SK-N-SH (cell line): Measurements from ENCODE around the gene UTP11.

Source experiments
- EP300 ChIP-seq, 2 experiments: IDR thresholded peaks; 2 replicates each; pipeline versions ENCODE4 v1.4.0 to v1.6.1; 2012; ENCODE audit warnings: borderline replicate concordance in 1 of 2, low read depth in 1 of 2, low read length in 1 of 2
- EZH2phosphoT487 ChIP-seq: fragments of 200-600 bp; sonication (generic); IDR thresholded peaks from 2 replicates; pipeline ENCODE4 v1.6.1; 2017; ENCODE audit warnings: low read depth, mixed run types, mild to moderate bottlenecking, antibody characterized with exemption, moderate library complexity, borderline replicate concordance
- FOXJ3 ChIP-seq: sonication (generic); formaldehyde crosslinking; IDR thresholded peaks from 2 replicates; pipeline ENCODE4 v1.5.1; 2020; ENCODE audit warnings: mild to moderate bottlenecking, missing genetic modification reagents
- FOXM1 ChIP-seq: IDR thresholded peaks from 2 replicates; pipeline ENCODE4 v1.4.0; 2012; ENCODE audit warnings: low read depth, mild to moderate bottlenecking
- GABPA ChIP-seq: IDR thresholded peaks from 2 replicates; pipeline ENCODE4 v1.4.0; 2012; ENCODE audit warnings: low read depth, mild to moderate bottlenecking
- MEF2A ChIP-seq: IDR thresholded peaks from 2 replicates; pipeline ENCODE4 v1.4.0; 2012; ENCODE audit warnings: low read depth, borderline replicate concordance
- POLR2AphosphoS5 ChIP-seq: IDR thresholded peaks from 2 replicates; pipeline ENCODE4 v1.6.1; 2012; ENCODE audit warnings: low read depth, low read length
- RAD21 ChIP-seq: IDR thresholded peaks from 2 replicates; pipeline ENCODE4 v1.6.1; 2012; ENCODE audit warnings: mild to moderate bottlenecking, low read length
- RFX5 ChIP-seq: IDR thresholded peaks from 2 replicates; pipeline ENCODE4 v1.6.1; 2012; ENCODE audit warnings: mild to moderate bottlenecking, improper control_type of control experiment, low read length
- TCF12 ChIP-seq: IDR thresholded peaks from 2 replicates; pipeline ENCODE4 v1.4.0; 2012
- TF ChIP-seq, protein P1 (sequence below): fragments of 200-600 bp; sonication (generic); IDR thresholded peaks from 2 replicates; pipeline ENCODE4 v1.6.1; 2017; ENCODE audit warnings: antibody characterized with exemption, mild to moderate bottlenecking, moderate library complexity
- TF ChIP-seq, protein P2 (sequence below): IDR thresholded peaks from 2 replicates; pipeline ENCODE4 v1.6.1; 2012; ENCODE audit warnings: mild to moderate bottlenecking, low read depth, low read length, moderate library complexity
- TF ChIP-seq, protein P3 (sequence below): IDR thresholded peaks from 2 replicates; pipeline ENCODE4 v1.4.0; 2012; ENCODE audit warnings: low read depth, borderline replicate concordance

DNA sequence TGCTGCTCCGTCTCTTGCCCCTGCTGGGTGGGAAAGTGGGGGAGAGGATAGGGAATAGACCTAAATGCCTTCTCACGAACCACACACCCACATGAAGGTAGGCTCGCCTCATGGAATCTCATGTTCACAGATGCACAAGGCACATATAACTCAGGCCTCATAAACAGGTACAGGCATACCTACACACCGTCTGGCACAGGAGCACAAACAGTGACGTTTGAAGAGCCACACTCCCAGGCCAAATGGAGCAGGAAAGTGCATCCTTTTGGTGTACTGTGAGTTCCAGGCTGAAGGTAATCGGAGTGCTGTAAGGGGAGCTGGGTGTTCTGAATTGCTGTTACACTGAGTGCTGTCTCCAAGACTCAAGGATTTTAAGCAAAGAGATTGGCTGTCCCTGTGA, 13.1 kb downstream of the UTP11 start:
- TF ChIP-seq, protein P1, sequence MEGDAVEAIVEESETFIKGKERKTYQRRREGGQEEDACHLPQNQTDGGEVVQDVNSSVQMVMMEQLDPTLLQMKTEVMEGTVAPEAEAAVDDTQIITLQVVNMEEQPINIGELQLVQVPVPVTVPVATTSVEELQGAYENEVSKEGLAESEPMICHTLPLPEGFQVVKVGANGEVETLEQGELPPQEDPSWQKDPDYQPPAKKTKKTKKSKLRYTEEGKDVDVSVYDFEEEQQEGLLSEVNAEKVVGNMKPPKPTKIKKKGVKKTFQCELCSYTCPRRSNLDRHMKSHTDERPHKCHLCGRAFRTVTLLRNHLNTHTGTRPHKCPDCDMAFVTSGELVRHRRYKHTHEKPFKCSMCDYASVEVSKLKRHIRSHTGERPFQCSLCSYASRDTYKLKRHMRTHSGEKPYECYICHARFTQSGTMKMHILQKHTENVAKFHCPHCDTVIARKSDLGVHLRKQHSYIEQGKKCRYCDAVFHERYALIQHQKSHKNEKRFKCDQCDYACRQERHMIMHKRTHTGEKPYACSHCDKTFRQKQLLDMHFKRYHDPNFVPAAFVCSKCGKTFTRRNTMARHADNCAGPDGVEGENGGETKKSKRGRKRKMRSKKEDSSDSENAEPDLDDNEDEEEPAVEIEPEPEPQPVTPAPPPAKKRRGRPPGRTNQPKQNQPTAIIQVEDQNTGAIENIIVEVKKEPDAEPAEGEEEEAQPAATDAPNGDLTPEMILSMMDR = no peak
- TF ChIP-seq FOXJ3 (CRISPR knock-in tag) = no peak
- TF ChIP-seq TCF12 = no peak
- TF ChIP-seq, protein P2, sequence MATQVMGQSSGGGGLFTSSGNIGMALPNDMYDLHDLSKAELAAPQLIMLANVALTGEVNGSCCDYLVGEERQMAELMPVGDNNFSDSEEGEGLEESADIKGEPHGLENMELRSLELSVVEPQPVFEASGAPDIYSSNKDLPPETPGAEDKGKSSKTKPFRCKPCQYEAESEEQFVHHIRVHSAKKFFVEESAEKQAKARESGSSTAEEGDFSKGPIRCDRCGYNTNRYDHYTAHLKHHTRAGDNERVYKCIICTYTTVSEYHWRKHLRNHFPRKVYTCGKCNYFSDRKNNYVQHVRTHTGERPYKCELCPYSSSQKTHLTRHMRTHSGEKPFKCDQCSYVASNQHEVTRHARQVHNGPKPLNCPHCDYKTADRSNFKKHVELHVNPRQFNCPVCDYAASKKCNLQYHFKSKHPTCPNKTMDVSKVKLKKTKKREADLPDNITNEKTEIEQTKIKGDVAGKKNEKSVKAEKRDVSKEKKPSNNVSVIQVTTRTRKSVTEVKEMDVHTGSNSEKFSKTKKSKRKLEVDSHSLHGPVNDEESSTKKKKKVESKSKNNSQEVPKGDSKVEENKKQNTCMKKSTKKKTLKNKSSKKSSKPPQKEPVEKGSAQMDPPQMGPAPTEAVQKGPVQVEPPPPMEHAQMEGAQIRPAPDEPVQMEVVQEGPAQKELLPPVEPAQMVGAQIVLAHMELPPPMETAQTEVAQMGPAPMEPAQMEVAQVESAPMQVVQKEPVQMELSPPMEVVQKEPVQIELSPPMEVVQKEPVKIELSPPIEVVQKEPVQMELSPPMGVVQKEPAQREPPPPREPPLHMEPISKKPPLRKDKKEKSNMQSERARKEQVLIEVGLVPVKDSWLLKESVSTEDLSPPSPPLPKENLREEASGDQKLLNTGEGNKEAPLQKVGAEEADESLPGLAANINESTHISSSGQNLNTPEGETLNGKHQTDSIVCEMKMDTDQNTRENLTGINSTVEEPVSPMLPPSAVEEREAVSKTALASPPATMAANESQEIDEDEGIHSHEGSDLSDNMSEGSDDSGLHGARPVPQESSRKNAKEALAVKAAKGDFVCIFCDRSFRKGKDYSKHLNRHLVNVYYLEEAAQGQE = no peak
- TF ChIP-seq MEF2A = no peak
- no peak for TF ChIP-seq GABPA
- TF ChIP-seq EP300 (IDR thresholded peaks at IDR 0.05; ENCODE audit: borderline replicate concordance in 1 of 2, low read depth in 1 of 2, low read length in 1 of 2) = no peak
- TF ChIP-seq RAD21 = no peak
- TF ChIP-seq, protein P3, sequence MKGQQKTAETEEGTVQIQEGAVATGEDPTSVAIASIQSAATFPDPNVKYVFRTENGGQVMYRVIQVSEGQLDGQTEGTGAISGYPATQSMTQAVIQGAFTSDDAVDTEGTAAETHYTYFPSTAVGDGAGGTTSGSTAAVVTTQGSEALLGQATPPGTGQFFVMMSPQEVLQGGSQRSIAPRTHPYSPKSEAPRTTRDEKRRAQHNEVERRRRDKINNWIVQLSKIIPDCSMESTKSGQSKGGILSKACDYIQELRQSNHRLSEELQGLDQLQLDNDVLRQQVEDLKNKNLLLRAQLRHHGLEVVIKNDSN = no peak
- no peak for TF ChIP-seq POLR2AphosphoS5
- TF ChIP-seq FOXM1 = no peak
- TF ChIP-seq EZH2phosphoT487 = no peak
- no peak for TF ChIP-seq RFX5
